HG03378 (cell line): ENCODE measurements around the gene DCK.

Experiments used
- ATAC-seq: cut with Tn5 transposase; IDR thresholded peaks from one replicate; pipeline ENCODE4 v1.9.1; 2021; ENCODE audit warnings: mild to moderate bottlenecking, moderate library complexity; ENCODE audit not compliant: unreplicated experiment

DCK gene

DNA sequence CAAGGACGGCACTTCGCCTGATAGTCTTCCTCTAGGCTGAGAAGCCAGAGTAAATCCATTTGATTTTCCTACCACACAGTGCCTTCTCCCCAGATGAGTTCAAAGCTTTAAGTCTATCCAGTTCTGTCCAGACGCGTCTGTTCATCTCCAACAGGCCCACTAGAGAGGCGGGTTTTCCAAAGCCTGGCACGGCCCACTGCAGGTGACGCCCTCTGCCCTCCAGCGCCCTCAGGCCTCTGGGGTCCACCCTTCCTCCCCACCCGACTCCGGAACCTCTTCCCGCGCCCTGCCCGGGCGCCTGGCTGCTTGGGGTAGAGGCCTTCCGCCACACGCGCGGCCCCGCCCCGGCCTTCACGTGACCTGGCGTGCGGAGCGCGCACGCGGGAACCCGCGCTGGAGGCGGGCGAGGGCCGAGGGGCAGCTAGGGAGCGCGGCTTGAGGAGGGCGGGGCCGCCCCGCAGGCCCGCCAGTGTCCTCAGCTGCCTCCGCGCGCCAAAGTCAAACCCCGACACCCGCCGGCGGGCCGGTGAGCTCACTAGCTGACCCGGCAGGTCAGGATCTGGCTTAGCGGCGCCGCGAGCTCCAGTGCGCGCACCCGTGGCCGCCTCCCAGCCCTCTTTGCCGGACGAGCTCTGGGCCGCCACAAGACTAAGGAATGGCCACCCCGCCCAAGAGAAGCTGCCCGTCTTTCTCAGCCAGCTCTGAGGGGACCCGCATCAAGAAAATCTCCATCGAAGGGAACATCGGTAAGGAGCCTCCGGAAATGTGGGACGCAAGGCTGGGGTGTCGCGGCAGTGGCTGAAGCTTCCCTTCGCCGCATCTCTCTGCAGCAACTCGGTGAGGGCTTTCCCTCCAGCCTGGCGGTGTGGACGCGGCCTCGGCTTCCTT is at the start of gene DCK:
DCK (plus strand) TSS at position 469 of the 888 bp plus-strand sequence; CDS start at position 656, 187 bp downstream.
- ATAC-seq = peak; percentile 62

- ATAC-seq = no peak
These were observed 48.4 kb upstream of the DCK start for GRCh38 chr4:70945046-70945445.

DNA sequence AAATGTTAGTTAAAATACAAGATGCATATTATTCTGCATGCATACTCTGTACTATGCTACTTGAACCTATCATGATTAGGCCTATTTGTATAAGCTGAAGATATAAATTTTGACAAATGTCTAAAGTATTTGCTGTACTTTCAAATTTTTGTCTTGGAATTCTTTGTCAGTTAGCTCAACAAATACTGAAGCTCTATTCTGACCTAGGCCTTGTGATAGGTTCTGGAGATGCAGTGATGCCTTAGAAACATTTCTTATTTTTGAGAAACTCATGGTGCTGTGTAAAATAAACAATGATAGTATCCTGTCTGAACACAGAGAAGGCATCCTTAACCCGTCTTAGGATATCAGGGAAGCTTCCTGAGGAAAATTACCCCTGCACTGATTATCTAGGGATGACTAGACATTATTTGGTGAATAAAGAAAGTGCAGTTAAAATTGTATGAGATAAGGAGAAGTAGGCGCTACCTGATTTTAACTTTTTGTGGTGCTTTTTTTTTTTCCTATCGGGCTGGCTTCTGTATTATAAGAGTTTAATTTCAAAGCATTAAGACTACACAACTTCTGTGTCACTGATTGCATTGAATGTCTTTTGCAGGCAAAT is 47.9 kb upstream of the DCK start:
- ATAC-seq = no peak

GRCh38 chr4:70946939-70947338 is 46.5 kb upstream of the DCK start:
- no peak for ATAC-seq

DNA sequence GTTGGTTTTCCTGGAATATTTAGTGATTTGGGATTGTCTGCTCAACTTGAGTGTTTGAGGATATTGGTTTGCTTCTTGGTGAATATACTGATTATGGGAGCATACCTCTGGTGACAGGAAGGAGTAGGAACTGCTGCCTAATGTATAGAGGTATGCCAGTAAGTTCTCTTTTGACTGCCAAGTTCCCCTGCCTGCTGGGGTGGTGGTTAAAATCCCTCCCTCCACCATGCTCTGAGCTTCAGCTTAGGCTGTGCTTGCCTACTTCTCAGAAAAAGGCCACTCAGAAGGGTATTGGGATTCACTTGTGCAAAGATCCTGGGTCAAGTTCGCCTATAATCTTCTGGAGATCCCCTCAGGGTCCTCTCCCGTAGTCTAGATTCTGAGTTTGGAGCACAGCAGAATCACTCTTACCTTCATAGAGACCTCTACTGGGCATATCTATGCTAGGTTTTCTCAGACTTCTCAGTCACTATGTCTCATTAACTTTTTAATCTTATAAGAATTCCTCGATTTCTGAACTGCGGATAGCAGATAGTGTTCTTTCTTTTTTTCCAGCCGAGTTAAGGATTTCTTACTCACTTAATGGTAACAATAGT is 44.7 kb upstream of the DCK start:
- no peak for ATAC-seq

DNA sequence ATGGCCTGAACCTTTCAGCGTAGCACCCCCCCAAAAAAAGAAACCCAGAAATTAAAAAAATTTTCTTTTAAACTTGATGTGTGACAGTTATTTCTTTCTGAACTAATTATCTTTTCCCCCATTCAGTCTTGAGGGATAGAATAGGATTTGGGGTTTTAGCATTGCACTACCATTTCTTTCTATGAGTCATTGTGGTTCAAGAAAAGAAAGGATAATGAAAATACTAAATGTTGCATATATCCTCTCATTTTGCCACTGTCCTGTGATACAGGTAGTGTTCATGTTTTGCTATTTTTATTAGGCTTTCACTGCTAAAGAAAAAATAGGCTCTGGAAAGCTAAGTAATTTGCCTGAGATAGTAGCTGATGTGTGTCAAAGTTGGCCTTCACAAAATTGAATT is 39.4 kb upstream of the DCK start:
- ATAC-seq = no peak

- no peak for ATAC-seq
These were observed 36.8 kb upstream of the DCK start for GRCh38 chr4:70956549-70957210.

- ATAC-seq = no peak
These were observed 34.8 kb upstream of the DCK start for GRCh38 chr4:70958681-70959080.

GRCh38 chr4:70969076-70969475 is 24.4 kb upstream of the DCK start:
- ATAC-seq = no peak

DNA sequence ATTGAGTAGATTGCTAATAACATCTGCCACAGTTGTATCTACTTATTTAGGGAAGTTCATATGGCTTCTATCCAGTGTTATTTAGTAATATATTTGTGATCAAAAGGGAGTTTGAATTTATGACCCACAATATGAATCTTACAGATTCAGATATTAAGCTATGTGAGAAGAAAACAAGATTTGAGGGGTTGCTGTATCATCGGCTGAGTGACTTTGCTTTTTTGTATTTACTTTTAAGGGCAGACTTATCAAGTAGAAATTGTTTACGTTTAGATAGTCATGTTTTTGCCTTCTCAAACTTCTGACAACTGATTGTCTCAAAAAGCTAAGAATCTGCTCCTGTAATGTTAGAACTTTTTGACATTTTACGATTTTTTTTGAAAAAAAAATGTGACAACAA is 17.2 kb upstream of the DCK start:
- ATAC-seq = no peak

DNA sequence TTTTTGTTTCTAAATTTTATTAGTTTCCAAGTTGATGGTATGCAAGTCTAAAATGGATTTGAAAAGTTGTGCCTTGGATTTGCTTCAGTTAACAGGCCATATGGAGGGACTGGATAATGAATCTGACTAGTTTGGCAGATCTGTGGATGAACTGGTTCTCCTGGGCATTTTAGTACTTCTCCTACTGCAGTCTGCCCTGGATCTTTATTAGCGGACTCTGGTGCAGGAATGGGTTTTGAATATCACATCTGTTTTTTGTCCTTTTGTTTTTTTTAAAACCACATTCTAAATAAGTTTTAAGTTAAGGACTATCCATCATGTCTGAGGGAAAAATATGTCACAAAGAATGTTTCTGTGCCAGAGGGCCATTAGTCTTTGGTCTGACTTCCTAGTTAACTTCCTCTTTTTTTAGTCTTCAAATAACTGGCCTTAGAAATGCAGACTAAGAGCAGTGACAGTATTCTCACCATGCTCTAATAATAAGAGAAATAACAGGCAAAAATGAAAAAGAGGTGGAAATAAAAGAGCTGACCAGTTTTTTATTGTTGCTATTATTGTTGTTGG is 13.9 kb upstream of the DCK start:
- ATAC-seq = peak; percentile 81

GRCh38 chr4:70980196-70980595 is 13.3 kb upstream of the DCK start:
- no peak for ATAC-seq

DNA sequence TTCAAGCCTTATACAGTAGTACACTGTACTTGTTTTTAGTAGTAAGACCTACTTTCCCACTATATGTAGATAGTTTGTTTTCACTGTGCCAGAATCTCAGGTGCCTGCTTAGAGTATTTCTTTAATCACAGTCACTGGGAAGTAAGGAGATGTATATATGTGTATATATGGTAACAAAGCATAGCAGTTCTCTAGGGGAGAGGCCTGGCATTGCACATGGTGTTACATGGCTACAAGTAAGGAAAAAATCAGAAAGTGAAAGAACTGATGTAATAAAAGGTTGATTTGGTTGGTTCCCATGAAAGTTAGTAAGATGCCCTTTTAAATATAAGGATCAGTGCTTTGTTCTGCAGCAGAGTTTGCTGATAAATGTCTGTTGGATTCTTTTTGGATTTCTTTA is 9.3 kb upstream of the DCK start:
- no peak for ATAC-seq

DNA sequence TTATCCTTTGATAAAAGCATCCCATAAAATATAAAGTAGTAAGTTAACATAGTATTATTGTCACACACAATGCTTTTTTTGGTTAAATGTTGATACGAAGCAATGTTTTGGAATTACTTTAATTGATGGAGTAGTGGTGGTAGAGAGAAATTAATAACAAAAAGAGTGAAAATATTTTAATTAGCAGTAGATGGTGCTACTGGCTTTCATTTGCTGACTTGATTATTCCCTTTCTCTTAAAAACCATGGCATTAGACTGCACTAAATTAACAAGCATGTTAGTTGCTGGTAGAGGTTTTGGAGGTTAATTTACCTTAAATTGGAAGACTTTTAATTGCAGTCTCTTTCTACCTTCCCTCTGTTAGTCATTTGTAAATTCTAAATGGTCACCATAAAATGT is 8.9 kb upstream of the DCK start:
- no peak for ATAC-seq

GRCh38 chr4:70991596-70991995 is 1.9 kb upstream of the DCK start:
- no peak for ATAC-seq

DNA sequence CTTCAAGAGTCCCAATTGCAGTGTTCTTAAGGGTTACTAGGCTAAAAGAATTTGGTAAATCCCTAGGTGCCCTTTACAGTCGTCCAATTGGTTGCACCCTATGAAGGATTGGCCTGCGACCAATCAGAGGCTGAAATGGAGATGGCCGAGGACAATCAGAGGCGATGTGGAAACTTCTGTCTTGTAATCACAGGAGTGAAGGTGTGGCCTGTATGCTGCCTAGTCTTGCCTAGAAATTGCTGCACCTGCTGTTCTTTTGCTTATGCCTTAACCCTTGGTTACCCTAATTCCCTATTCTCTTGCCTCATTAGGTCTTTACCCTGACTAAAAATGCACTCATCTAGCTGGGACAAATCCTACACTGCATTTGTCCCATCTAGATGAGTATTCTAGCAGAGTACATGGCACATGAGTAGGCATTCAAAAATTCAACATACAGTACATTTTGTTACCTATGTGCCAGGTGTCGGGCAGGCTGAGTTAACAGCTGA is 1.0 kb upstream of the DCK start:
- no peak for ATAC-seq

DNA sequence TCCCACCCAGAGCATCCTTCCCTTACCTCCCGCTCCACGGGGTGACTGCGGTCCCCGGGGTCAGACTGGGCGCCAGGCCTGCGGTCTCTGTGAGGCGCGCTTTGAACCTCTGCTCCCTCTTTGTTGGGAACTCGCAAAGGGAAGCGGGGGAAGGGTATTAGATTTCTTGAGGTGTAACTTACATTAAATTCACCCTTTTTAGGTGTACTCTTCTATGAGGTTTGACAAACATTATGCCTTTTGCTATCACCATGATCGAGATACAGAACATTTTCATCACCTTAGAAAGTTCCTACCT is 569 bp downstream of the DCK start:
- no peak for ATAC-seq

GRCh38 chr4:70994387-70995099 is 1.1 kb downstream of the DCK start:
- peak; percentile 66 for ATAC-seq

- ATAC-seq = no peak
These were observed 2.5 kb downstream of the DCK start for GRCh38 chr4:70996018-70996360.

- no peak for ATAC-seq
These were observed 3.6 kb downstream of the DCK start for GRCh38 chr4:70997036-70997435.

- ATAC-seq = no peak
These were observed 4.1 kb downstream of the DCK start for GRCh38 chr4:70997546-70997945.
